Sigmoid colon (tissue), 4 donors: Measurements from ENCODE around the gene OR2V2.

ENCODE experiments used
- EP300 ChIP-seq, 4 donors: sonication (generic); formaldehyde crosslinking; IDR thresholded peaks; one replicate each; pipeline ENCODE4 v1.6.1; 2017; ENCODE audit warnings: antibody characterized with exemption in 4 of 4
- POLR2A ChIP-seq, 2 donors: fragments of 450-650 bp; IDR thresholded peaks; one replicate each; pipeline ENCODE4 v1.6.1; 2016; ENCODE audit warnings: antibody characterized with exemption in 2 of 2, mild to moderate bottlenecking in 2 of 2, moderate library complexity in 2 of 2
- POLR2AphosphoS5 ChIP-seq, 4 donors: sonication (generic); formaldehyde crosslinking; IDR thresholded peaks; one replicate each; pipeline ENCODE4 v1.6.1; 2017; ENCODE audit warnings: antibody characterized with exemption in 4 of 4
- TF ChIP-seq, protein P1 (sequence below), 4 experiments: fragments of 450-650 bp in 3 of 4; fragments of 200-600 bp in 1 of 4; IDR thresholded peaks; one replicate each; pipeline ENCODE4 v1.5.1; 2016 to 2019; ENCODE audit warnings: antibody characterized with exemption in 4 of 4, mild to moderate bottlenecking in 3 of 4, moderate library complexity in 2 of 4

DNA sequence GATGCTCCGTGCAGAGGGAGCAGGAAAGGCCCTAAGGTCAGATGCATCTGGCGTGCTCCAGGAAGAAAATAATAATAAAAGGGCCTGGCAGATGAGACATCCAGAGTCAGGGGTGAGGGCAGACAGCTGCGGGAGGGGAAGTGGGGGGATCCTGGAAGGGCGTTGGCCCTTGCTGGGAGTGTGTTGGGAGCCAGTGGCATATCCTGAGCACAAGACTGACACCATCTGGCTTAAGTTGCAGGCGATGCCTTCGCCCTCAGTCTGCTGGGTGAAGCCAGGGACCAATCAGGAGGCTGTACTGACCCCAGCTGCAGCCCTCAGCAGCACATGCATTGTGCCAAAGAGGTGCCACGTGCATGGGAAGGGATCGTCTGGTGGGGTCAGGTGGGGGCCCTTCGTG is 3.8 kb downstream of the OR2V2 start:
- TF ChIP-seq POLR2A (IDR thresholded peaks at IDR 0.05) (no peak), EP300 (IDR thresholded peaks at IDR 0.05) (no peak), POLR2AphosphoS5 (IDR thresholded peaks at IDR 0.05) (no peak)
- TF ChIP-seq, protein P1, sequence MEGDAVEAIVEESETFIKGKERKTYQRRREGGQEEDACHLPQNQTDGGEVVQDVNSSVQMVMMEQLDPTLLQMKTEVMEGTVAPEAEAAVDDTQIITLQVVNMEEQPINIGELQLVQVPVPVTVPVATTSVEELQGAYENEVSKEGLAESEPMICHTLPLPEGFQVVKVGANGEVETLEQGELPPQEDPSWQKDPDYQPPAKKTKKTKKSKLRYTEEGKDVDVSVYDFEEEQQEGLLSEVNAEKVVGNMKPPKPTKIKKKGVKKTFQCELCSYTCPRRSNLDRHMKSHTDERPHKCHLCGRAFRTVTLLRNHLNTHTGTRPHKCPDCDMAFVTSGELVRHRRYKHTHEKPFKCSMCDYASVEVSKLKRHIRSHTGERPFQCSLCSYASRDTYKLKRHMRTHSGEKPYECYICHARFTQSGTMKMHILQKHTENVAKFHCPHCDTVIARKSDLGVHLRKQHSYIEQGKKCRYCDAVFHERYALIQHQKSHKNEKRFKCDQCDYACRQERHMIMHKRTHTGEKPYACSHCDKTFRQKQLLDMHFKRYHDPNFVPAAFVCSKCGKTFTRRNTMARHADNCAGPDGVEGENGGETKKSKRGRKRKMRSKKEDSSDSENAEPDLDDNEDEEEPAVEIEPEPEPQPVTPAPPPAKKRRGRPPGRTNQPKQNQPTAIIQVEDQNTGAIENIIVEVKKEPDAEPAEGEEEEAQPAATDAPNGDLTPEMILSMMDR (IDR thresholded peaks at IDR 0.05): no peak
